ENCODE measurements around the gene APAF1.

Gene APAF1

DNA sequence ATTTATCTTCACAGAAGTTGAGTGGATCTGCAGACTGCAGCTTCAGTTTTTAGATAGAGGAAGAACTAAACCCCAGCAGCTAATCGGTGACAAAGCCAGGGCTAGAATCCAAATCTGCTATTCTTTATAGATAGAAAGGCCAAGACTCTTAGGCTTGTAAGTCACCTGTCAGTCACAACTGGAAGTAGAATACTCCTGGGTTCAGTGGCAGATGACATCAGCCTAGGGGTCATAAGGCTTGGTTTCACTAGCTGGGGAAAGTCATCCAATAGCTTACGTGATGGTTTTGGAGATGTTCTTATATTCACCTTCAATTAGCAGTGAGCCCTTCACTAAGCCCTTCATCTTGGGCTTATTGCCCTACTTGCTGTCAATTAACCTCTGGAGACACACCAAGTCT lies 93.4 kb downstream of the APAF1 start:
- WGBS, 2 experiments = 92 to 100% methylated on average over 2 of the region's 2 CpGs
- no peaks in the 10 kb centered on the region for H3K9me3 ChIP-seq (ENCODE audit: control insufficient read depth, low read length)

DNA sequence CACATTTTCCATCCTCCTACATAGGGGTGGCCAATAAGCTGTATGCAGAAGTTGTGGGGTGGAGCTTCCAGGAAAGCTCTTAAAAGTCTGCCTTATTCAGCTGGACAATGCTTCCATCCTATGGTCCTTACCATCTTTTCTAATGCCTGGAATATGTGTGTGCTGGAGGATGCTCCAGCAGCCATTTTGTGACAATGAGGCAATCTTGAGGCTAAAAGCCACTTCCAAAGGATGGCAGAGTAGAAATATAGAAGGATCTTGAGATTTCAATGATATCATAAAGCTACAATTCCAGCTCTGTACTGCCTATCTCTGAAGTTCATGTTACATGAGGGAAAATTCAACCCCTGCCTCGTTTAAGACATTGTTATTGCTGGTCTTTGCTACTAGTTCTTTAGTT lies 95.7 kb downstream of the APAF1 start:
- Histone ChIP-seq H3K27me3 (ENCODE audit: control insufficient read depth, insufficient read depth, low read length, poor library complexity, severe bottlenecking) (peaks cover 11% of the 10 kb centered on the region), H3K27ac (ENCODE audit: insufficient read depth, low read depth, low read length, poor library complexity, severe bottlenecking) (no peak overlapping the region), H3K36me3 (ENCODE audit: control insufficient read depth, insufficient read depth, low read length) (no peaks in the 10 kb centered on the region), H3K4me3 (ENCODE audit: insufficient read depth, low read depth, low read length) (no peak overlapping the region), H3K4me1 (ENCODE audit: control insufficient read depth, insufficient read depth, low read length) (peaks cover 14% of the 10 kb centered on the region), H3K9me3 (ENCODE audit: control insufficient read depth, low read length) (no peaks in the 10 kb centered on the region)
- WGBS, 2 experiments = 85 to 94% methylated on average over 1 of the region's 1 CpG

More for the DNA sequence above, 93.4 kb downstream of the APAF1 start:
- no peak overlapping the region for H3K4me3 ChIP-seq (ENCODE audit: insufficient read depth, low read depth, low read length)
- H3K27ac ChIP-seq (ENCODE audit: insufficient read depth, low read depth, low read length, poor library complexity, severe bottlenecking) = no peak overlapping the region
- H3K4me1 ChIP-seq (ENCODE audit: control insufficient read depth, insufficient read depth, low read length) = peaks cover 14% of the 10 kb centered on the region
- no peaks in the 10 kb centered on the region for H3K36me3 ChIP-seq (ENCODE audit: control insufficient read depth, insufficient read depth, low read length)
- H3K27me3 ChIP-seq (ENCODE audit: control insufficient read depth, insufficient read depth, low read length, poor library complexity, severe bottlenecking) = no peaks in the 10 kb centered on the region

DNA sequence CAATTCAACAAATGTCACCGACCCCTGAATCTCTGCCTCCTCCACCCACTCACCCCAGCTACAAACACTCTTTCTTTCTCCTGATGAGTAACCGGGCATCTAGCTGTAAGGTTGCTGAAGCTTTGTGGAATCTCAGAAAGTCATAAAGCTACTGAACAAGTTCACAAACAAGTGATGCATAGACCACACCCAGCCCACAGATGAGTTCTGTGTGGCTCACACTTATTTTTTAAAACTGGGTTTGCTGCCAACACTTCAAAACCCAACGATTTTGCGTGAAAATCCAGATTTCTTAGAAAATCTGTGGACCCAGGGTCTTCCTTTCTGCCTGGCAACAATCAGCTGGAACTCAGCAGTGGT lies 96.1 kb downstream of the APAF1 start:
- Histone ChIP-seq H3K9me3 (ENCODE audit: control insufficient read depth, low read length) (no peaks in the 10 kb centered on the region), H3K4me3 (ENCODE audit: insufficient read depth, low read depth, low read length) (no peak overlapping the region), H3K27me3 (ENCODE audit: control insufficient read depth, insufficient read depth, low read length, poor library complexity, severe bottlenecking) (peaks cover 16% of the 10 kb centered on the region), H3K4me1 (ENCODE audit: control insufficient read depth, insufficient read depth, low read length) (peaks cover 14% of the 10 kb centered on the region), H3K36me3 (ENCODE audit: control insufficient read depth, insufficient read depth, low read length) (no peaks in the 10 kb centered on the region), H3K27ac (ENCODE audit: insufficient read depth, low read depth, low read length, poor library complexity, severe bottlenecking) (no peak overlapping the region)
- 89 to 91% methylated on average over 4 of the region's 4 CpGs for WGBS, 2 experiments

DNA sequence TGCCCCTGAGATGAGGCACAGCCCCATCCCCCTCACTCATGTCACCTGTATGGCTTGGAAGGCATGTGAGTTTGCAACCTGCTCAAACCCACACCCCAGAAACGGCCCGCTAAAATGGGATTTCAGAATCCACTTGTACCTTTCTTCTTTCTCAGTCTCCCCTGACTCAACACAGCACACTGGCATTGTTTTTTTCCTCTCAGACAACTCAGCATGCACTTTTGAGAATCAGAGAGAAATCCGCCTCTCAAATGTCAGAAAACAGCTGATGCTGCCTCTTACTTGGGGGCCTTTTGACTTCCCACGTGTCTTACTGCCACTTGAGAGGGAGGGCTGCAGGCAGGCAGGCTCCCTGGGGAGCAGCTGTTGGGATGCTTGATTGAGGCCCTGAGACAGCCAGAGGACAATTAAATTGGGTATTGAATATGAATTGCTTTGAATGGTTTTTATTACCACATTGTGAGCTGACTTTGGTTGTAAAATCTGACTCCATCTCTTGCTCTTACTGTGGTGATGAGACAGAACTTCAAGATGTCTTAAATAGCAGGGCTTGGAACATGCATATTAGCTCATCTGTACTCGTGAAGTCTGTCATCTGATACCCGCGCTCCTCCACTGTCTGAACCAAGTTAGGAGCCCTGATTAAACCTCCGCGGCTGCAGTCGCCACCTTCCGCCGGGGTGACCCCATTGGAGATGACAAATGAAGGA lies 96.6 kb downstream of the APAF1 start:
- Histone ChIP-seq H3K4me3 (ENCODE audit: insufficient read depth, low read depth, low read length) (no peak overlapping the region), H3K27ac (ENCODE audit: insufficient read depth, low read depth, low read length, poor library complexity, severe bottlenecking) (no peak overlapping the region), H3K27me3 (ENCODE audit: control insufficient read depth, insufficient read depth, low read length, poor library complexity, severe bottlenecking) (peaks cover 21% of the 10 kb centered on the region), H3K36me3 (ENCODE audit: control insufficient read depth, insufficient read depth, low read length) (no peaks in the 10 kb centered on the region), H3K4me1 (ENCODE audit: control insufficient read depth, insufficient read depth, low read length) (peaks cover 14% of the 10 kb centered on the region), H3K9me3 (ENCODE audit: control insufficient read depth, low read length) (no peaks in the 10 kb centered on the region)
- WGBS, 2 experiments = 31 to 33% methylated on average over 12 of the region's 12 CpGs

DNA sequence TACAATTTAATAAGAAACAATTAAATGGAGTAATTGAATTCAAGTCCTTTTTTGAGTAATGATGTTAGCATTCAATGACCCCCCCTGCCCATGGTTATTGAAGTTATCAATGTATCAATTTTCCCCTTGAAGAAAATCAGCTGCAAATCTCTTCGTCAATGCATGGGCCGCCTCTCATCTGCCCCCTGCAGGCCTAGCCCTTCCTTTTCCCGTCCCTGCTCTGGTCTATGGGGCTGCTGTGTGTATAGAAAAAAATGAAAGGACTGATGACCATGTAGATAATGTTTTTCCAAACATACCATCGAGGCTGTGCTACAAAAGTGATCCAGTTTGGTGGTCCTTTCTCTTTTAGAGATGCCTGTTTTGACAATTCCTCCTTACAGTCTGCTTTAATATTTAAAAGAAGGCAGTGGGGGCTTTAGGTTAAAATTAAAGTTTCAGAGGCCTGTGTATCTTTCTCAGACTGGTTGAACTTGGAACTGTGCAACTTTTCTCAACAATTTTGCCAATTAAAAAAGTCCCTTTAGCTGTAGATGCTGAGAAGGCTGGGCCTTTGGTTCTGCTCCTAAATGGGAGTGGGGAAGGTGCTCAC lies 98.4 kb downstream of the APAF1 start:
- 17 to 25% methylated on average over 3 to 4 of the region's 4 CpGs for WGBS, 2 experiments
- Histone ChIP-seq H3K27me3 (ENCODE audit: control insufficient read depth, insufficient read depth, low read length, poor library complexity, severe bottlenecking) (peaks cover 24% of the 10 kb centered on the region), H3K4me1 (ENCODE audit: control insufficient read depth, insufficient read depth, low read length) (peaks cover 14% of the 10 kb centered on the region), H3K4me3 (ENCODE audit: insufficient read depth, low read depth, low read length) (no peak overlapping the region), H3K9me3 (ENCODE audit: control insufficient read depth, low read length) (no peaks in the 10 kb centered on the region), H3K36me3 (ENCODE audit: control insufficient read depth, insufficient read depth, low read length) (no peaks in the 10 kb centered on the region), H3K27ac (ENCODE audit: insufficient read depth, low read depth, low read length, poor library complexity, severe bottlenecking) (no peak overlapping the region)

DNA sequence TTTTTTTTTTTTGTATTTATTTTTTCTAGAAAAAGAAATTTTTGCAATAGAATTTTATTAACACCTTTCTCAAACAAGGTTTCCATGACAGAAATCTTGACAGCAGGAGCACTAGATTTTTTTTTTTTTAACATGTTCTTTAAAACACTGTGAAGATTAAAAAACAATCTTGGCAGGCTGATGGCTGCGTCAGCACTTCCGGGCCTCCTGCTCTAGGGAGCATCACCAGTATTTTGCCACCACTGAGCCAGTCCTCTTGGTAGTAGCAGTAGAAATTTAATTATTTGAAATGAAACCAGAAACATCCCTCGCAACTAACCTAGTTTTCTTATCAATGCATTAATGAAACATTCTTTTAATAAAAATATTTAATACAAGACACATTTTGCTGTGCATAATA lies 99.6 kb downstream of the APAF1 start:
- no peaks in the 10 kb centered on the region for H3K9me3 ChIP-seq (ENCODE audit: control insufficient read depth, low read length)
- WGBS, 2 experiments = 88 to 89% methylated on average over 2 of the region's 3 CpGs
- H3K4me1 ChIP-seq (ENCODE audit: control insufficient read depth, insufficient read depth, low read length) = peaks cover 14% of the 10 kb centered on the region
- no peak overlapping the region for H3K4me3 ChIP-seq (ENCODE audit: insufficient read depth, low read depth, low read length)
- H3K27ac ChIP-seq (ENCODE audit: insufficient read depth, low read depth, low read length, poor library complexity, severe bottlenecking) = no peak overlapping the region
- H3K27me3 ChIP-seq (ENCODE audit: control insufficient read depth, insufficient read depth, low read length, poor library complexity, severe bottlenecking) = peaks cover 24% of the 10 kb centered on the region
- H3K36me3 ChIP-seq (ENCODE audit: control insufficient read depth, insufficient read depth, low read length) = no peaks in the 10 kb centered on the region

DNA sequence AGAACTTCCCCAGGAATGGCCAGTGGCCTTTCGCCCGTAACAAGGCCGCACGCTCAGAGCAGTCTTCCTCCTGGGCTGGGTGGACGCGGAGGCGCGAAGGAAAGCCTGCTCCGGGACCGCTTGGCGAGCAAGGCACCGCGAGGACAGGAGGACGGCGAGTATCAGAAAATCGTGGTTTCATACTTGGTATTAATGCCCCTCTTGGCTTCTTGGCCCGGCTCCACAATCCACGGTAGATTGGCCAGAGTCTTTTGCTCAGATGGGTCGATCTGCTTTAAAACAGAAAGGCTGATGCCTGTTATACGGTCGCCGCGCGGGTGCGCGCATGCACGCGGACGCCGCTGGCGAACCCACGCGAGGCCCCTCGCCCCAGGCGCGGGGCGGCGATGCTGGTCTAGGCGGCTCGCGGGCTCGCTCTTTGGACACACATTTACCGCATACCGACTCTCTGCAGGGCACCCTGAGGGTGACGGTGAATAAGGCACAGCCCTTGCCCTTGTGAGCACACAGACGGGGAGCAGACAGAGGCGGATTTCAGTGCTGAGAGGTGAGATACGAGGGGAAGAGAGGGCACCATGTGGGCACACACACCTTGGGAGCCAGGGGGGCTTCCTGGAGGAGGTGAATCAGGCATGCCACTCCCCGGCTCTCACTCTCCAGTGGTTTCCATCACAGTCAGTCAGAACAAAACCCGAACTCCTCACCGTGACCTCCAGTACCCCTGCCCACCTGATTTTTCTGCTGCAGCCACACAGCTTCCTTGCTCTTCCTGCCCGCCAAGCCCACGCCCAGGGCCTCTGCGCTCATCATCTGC lies 100.7 kb downstream of the APAF1 start:
- H3K27me3 ChIP-seq (ENCODE audit: control insufficient read depth, insufficient read depth, low read length, poor library complexity, severe bottlenecking) = peaks cover 24% of the 10 kb centered on the region
- H3K36me3 ChIP-seq (ENCODE audit: control insufficient read depth, insufficient read depth, low read length) = no peaks in the 10 kb centered on the region
- H3K4me3 ChIP-seq (ENCODE audit: insufficient read depth, low read depth, low read length) = peak overlapping the region; percentile 35
- no peaks in the 10 kb centered on the region for H3K9me3 ChIP-seq (ENCODE audit: control insufficient read depth, low read length)
- WGBS, 2 experiments = 27 to 28% methylated on average over 54 of the region's 54 CpGs
- no peak overlapping the region for H3K27ac ChIP-seq (ENCODE audit: insufficient read depth, low read depth, low read length, poor library complexity, severe bottlenecking)
- H3K4me1 ChIP-seq (ENCODE audit: control insufficient read depth, insufficient read depth, low read length) = peaks cover 14% of the 10 kb centered on the region

DNA sequence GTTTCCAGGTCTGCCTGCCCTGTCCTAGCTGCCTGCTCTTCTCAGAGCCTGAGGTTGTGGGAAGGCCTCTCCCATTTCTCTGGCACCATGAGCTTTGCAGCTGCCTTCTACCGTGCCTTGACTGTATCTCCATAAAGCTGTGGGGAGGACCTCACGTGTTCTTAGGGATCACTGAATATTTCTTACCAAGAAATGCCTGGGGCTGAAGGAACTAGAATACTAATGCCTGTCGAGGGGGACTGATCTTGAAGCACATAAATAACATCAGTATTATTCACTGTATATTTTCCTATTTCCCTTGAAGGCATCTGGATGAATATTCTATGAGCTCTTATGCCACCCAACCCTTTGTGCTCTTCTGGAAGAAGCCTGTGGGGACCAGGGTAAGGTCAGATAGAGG lies 103.4 kb downstream of the APAF1 start:
- 93 to 98% methylated on average over 3 of the region's 3 CpGs for WGBS, 2 experiments
- Histone ChIP-seq H3K27me3 (ENCODE audit: control insufficient read depth, insufficient read depth, low read length, poor library complexity, severe bottlenecking) (peaks cover 24% of the 10 kb centered on the region), H3K9me3 (ENCODE audit: control insufficient read depth, low read length) (no peaks in the 10 kb centered on the region), H3K4me1 (ENCODE audit: control insufficient read depth, insufficient read depth, low read length) (no peaks in the 10 kb centered on the region), H3K4me3 (ENCODE audit: insufficient read depth, low read depth, low read length) (no peak overlapping the region), H3K36me3 (ENCODE audit: control insufficient read depth, insufficient read depth, low read length) (no peaks in the 10 kb centered on the region), H3K27ac (ENCODE audit: insufficient read depth, low read depth, low read length, poor library complexity, severe bottlenecking) (no peak overlapping the region)

DNA sequence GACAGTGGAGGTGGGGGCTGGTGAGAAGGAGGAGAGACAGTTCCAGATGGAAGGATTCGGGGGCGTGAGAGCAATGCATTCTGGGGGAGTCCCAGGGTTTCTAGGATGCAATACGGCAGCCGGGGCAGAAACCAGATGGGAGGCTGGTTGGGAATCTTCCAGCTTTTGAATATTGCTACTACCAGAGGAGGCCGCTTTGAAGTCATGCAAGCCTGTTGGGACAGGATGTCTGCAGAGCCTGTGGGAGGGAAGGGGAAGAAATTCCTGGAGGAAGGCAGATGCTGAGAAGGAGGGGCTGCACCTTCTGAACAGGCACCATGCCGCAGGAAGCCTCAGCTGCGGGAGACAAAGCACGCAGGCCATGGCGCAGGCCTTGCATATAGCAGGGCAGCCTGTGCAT lies 105.4 kb downstream of the APAF1 start:
- Histone ChIP-seq H3K36me3 (ENCODE audit: control insufficient read depth, insufficient read depth, low read length) (no peaks in the 10 kb centered on the region), H3K27ac (ENCODE audit: insufficient read depth, low read depth, low read length, poor library complexity, severe bottlenecking) (no peak overlapping the region), H3K4me1 (ENCODE audit: control insufficient read depth, insufficient read depth, low read length) (no peaks in the 10 kb centered on the region), H3K4me3 (ENCODE audit: insufficient read depth, low read depth, low read length) (no peak overlapping the region), H3K9me3 (ENCODE audit: control insufficient read depth, low read length) (no peaks in the 10 kb centered on the region), H3K27me3 (ENCODE audit: control insufficient read depth, insufficient read depth, low read length, poor library complexity, severe bottlenecking) (peaks cover 15% of the 10 kb centered on the region)
- WGBS, 2 experiments = 81 to 83% methylated on average over 9 of the region's 9 CpGs

DNA sequence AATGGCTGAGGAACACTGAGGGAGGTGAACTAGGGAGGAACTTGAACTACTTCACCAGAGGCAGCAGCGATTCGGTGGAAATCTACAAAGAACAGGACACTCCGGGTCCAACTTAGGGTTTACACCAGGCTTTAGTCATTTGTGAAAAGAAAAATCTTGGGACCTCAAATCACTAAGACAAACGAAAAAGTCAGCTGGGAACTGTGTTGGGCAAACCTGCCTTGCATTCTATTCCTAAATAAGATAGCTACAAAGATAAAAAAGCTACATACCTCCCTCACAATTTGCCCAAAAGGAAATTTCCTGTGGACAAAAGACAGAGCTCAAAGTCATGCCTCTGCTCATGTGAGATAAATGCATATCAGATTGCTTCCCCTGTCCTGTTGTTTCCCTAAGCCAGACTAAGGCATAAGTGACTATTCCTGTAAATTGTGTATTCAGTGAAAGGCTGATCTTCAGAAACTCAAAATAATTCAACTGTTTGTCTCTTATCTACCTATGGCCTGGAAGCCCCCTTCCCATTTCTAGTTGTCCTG lies 106.6 kb downstream of the APAF1 start:
- no peak overlapping the region for H3K4me3 ChIP-seq (ENCODE audit: insufficient read depth, low read depth, low read length)
- no peaks in the 10 kb centered on the region for H3K4me1 ChIP-seq (ENCODE audit: control insufficient read depth, insufficient read depth, low read length)
- WGBS, 2 experiments = 91 to 92% methylated on average over 4 of the region's 4 CpGs
- H3K9me3 ChIP-seq (ENCODE audit: control insufficient read depth, low read length) = no peaks in the 10 kb centered on the region
- no peak overlapping the region for H3K27ac ChIP-seq (ENCODE audit: insufficient read depth, low read depth, low read length, poor library complexity, severe bottlenecking)
- H3K27me3 ChIP-seq (ENCODE audit: control insufficient read depth, insufficient read depth, low read length, poor library complexity, severe bottlenecking) = peaks cover 4% of the 10 kb centered on the region
- no peaks in the 10 kb centered on the region for H3K36me3 ChIP-seq (ENCODE audit: control insufficient read depth, insufficient read depth, low read length)

All from ectodermal cell (in vitro differentiated cells).